Natural killer cell (primary cell): ENCODE results near the gene C22orf39. TPM values are rescaled to one million over a fixed set of nuclear protein-coding genes. Genes with fewer than 3 reads are reported as not detected.
A peak's percentile ranks its signal among the peaks of the same experiment; 100 is the strongest.

Source experiments
- ATAC-seq, 3 donors: fragments of 150-1000 bp in 2 of 3; fragments of 200-7000 bp in 1 of 3; cut with Tn5 transposase; 1 replicate in 1 of 3; 2 replicates in 2 of 3; pipeline ENCODE4 v1.10.0; 2021; ENCODE audit warnings: mild to moderate bottlenecking in 2 of 3, moderate library complexity in 2 of 3
- DNase-seq, 2 donors: peaks; one replicate each; pipeline versions ENCODE4 v3.0.0 to v3.0.0-alpha.2; 2013 to 2021; ENCODE audit warnings: mixed read lengths in 1 of 2
- H3K27ac ChIP-seq: one replicate; pipeline ENCODE4 v1.5.1; 2013; ENCODE audit warnings: mild to moderate bottlenecking, low read length
- H3K27me3 ChIP-seq: one replicate; pipeline ENCODE4 v1.6.1; 2013; ENCODE audit warnings: low read length; ENCODE audit not compliant: control insufficient read depth, insufficient read depth
- H3K36me3 ChIP-seq: one replicate; pipeline ENCODE4 v1.6.1; 2013; ENCODE audit warnings: low read length; ENCODE audit not compliant: control insufficient read depth, insufficient read depth
- H3K4me1 ChIP-seq: one replicate; pipeline ENCODE4 v1.6.1; 2013; ENCODE audit warnings: low read length; ENCODE audit not compliant: control insufficient read depth, insufficient read depth
- H3K4me3 ChIP-seq: one replicate; pipeline ENCODE4 v1.5.1; 2013; ENCODE audit warnings: low read length
- H3K9me3 ChIP-seq: one replicate; pipeline ENCODE4 v1.6.1; 2013; ENCODE audit warnings: low read length; ENCODE audit not compliant: control insufficient read depth, insufficient read depth
- H3K27ac Mint-ChIP-seq, 2 donors: one replicate each; pipeline ENCODE4 v1.8.0; 2022; ENCODE audit warnings: mild to moderate bottlenecking in 2 of 2, mixed read lengths in 2 of 2, moderate library complexity in 1 of 2
- H3K27me3 Mint-ChIP-seq, 2 donors: one replicate each; pipeline ENCODE4 v1.8.0; 2022; ENCODE audit warnings: low read depth in 2 of 2, mixed read lengths in 2 of 2
- H3K36me3 Mint-ChIP-seq: one replicate; pipeline ENCODE4 v1.8.0; 2022; ENCODE audit warnings: mixed read lengths
- H3K4me1 Mint-ChIP-seq, 2 donors: one replicate each; pipeline ENCODE4 v1.8.0; 2022; ENCODE audit warnings: mixed read lengths in 2 of 2
- H3K4me3 Mint-ChIP-seq: one replicate; pipeline ENCODE4 v1.8.0; 2022; ENCODE audit warnings: mild to moderate bottlenecking, moderate library complexity, mixed read lengths
- H3K9me3 Mint-ChIP-seq, 2 donors: one replicate each; pipeline ENCODE4 v1.8.0; 2022; ENCODE audit warnings: mixed read lengths in 2 of 2
- WGBS: methylation state at CpG from one replicate; pipeline ENCODE4 v1.1.7; 2013; ENCODE audit warnings: missing lambda C conversion rate; ENCODE audit not compliant: insufficient coverage; 5-methylcytosine and 5-hydroxymethylcytosine counted together
- intact Hi-C: fragments of 100-400 bp; cut with micrococcal nuclease; formaldehyde crosslinking; loops from one replicate; pipeline ENCODE4 v1.14.2; 2022
- total RNA-seq, 4 donors: library from RNA; stranded (reverse); fragments of 120-200 nt in 1 of 4; gene quantifications; one replicate each; pipeline versions ENCODE4 v1.2.3 to v1.2.4, GENCODE V29; 2013 to 2022
- TF ChIP-seq, protein P1 (sequence below): fragments of 200-600 bp; IDR thresholded peaks from one replicate; pipeline ENCODE4 v1.8.0; 2022; ENCODE audit warnings: antibody characterized with exemption

C22orf39 gene
- total RNA-seq, 3 donors from 2014 or later (not counting 1 experiment from before 2014, with no cell fraction given) = 45.4 to 53.3 (median 50.2) TPM

DNA sequence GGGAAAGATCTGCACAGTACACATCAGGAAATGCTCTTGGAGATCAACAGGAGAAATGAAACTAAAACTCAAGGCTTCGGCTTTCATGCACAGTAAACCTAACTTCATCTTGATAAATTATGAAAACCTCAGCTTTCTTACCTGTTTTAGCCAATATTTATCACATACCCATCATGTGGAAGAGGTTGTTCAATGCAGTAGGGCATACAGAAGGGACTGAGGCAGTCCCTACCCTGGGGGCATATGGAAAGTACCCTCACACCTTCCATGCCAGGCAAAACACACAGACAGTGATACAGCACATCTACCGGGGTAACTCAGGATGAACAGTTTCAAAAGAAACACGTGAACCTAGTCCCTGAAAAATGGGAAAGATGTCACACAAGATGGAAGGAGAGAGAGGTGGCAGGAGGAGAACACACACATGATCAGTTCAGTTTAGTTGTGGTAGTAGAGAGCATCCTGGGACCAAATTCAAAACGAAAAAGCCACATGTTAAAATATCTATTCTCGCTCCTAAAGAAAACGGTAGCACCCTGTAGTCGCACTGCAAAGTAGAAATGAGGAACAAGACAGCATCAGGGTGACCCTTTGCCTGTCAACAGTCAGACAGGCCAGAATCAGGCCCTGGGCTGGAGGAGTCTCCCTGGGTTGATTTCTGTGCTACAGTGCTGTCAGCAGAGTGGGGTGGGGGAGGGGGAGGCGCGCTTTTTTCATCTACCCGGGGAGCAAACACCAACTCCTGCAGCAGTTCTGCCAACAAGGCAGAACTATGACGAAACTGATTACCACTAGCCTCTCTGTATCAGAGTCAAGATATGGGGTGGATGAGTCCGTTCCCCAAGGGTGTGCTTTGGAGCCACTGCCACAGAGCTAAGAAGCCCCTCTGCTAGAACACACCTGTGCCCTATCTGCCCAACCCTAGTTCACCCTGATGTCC lies 17.3 kb downstream of the C22orf39 start:
- Histone ChIP-seq H3K9me3 (no peaks in the 10 kb centered on the region), H3K27me3 (no peaks in the 10 kb centered on the region), H3K4me3 (peak overlapping the region; percentile 76), H3K36me3 (peaks cover 6% of the 10 kb centered on the region), H3K27ac (peak overlapping the region; percentile 83), H3K4me1 (peaks cover 53% of the 10 kb centered on the region)
- peak overlapping the region; percentile 97 for H3K4me3 Mint-ChIP-seq
- ATAC-seq (peak; percentile 32 to 40 (median 33)), DNase-seq (peak; percentile 37 to 71)
- intact Hi-C loops = loop anchor here (10.0 kb wide), 1 partner anchor 305 kb away; the partner anchor contains the start of gene DGCR2
- TF ChIP-seq, protein P1, sequence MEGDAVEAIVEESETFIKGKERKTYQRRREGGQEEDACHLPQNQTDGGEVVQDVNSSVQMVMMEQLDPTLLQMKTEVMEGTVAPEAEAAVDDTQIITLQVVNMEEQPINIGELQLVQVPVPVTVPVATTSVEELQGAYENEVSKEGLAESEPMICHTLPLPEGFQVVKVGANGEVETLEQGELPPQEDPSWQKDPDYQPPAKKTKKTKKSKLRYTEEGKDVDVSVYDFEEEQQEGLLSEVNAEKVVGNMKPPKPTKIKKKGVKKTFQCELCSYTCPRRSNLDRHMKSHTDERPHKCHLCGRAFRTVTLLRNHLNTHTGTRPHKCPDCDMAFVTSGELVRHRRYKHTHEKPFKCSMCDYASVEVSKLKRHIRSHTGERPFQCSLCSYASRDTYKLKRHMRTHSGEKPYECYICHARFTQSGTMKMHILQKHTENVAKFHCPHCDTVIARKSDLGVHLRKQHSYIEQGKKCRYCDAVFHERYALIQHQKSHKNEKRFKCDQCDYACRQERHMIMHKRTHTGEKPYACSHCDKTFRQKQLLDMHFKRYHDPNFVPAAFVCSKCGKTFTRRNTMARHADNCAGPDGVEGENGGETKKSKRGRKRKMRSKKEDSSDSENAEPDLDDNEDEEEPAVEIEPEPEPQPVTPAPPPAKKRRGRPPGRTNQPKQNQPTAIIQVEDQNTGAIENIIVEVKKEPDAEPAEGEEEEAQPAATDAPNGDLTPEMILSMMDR = no peak
- H3K27ac Mint-ChIP-seq = peak overlapping the region; percentile 93 to 100
- no peaks in the 10 kb centered on the region for H3K27me3 Mint-ChIP-seq
- peaks cover 47 to 52% of the 10 kb centered on the region in 2 donors for H3K4me1 Mint-ChIP-seq
- H3K36me3 Mint-ChIP-seq = peaks cover 6% of the 10 kb centered on the region
- H3K9me3 Mint-ChIP-seq = no peaks in the 10 kb centered on the region
- WGBS = 5% methylated on average over 12 of the region's 12 CpGs

DNA sequence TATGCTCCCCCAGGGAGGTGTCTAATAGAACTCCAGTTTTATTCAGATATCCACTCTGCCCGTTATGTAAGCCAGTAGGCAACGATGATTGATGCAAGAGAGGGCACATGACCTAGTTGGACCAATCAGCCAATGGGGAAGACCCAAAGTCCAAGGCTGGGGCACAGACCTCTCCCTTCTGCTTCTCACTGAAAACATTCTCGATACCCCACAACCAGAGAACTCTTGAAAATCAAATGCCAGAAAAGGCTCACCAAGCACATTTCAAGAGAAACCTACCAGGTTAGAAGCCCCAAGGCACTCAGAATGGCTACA lies 23.4 kb downstream of the C22orf39 start:
- DNase-seq = no peak
- H3K27ac ChIP-seq = no peak overlapping the region
- H3K36me3 Mint-ChIP-seq = no peaks in the 10 kb centered on the region
- no peak for ATAC-seq
- H3K9me3 ChIP-seq = no peaks in the 10 kb centered on the region
- 91% methylated on average over 3 of the region's 3 CpGs for WGBS
- no peak overlapping the region for H3K4me3 ChIP-seq
- H3K27me3 ChIP-seq = no peaks in the 10 kb centered on the region
- peak overlapping the region; percentile 87 to 100 for H3K27ac Mint-ChIP-seq
- TF ChIP-seq, protein P1 = no peak
- no peaks in the 10 kb centered on the region for H3K27me3 Mint-ChIP-seq
- intact Hi-C loops = no loop called here
- H3K9me3 Mint-ChIP-seq = no peaks in the 10 kb centered on the region
- no peaks in the 10 kb centered on the region for H3K36me3 ChIP-seq
- H3K4me3 Mint-ChIP-seq = peak overlapping the region; percentile 19
- H3K4me1 Mint-ChIP-seq = peaks cover 91 to 93% of the 10 kb centered on the region in 2 donors
- peaks cover 76% of the 10 kb centered on the region for H3K4me1 ChIP-seq

DNA sequence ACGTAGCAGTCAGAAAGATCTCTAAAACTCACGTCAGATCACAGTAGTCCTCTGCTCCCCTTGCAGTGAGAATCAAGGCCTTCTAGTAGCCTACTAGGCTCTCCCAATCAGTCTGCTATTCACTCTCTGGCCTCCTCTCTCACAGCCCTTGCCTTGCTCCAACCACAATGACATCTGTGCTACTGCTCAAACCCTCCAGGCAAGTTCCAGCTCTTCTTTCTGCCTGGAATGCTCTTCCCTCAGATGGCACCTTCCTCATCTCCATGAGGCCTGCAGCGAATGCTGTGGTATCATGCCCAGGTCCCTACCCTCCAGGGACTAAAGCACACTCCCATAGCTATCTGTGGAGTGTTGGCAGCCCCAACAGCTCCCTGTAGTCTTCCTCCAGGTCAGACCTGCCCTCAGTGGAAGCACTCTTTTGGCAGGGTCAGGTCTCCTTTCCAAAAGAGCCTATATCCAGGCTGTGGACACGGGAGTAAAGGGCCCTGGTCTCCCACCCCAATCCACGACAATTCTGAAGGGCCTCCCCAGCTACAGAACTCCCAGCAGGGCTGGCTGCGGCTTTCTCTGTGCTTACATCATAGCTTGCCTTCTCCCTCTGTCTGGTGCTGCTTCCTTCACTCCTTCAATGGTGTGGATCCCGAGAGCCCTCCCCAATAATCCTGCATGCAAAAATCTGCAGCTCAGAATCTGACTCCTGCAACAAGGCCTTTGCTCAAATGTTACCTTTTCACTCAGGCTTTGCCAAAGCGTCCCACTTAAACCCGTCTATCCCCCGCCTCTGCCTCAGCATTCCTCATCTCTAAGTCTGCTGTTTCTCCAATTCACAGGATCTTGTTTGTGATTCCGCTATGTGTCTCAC lies 24.8 kb downstream of the C22orf39 start:
- Mint-ChIP-seq H3K4me1 (peaks cover 94% of the 10 kb centered on the region in 2 donors), H3K9me3 (no peaks in the 10 kb centered on the region), H3K27me3 (no peaks in the 10 kb centered on the region), H3K27ac (peak overlapping the region; percentile 87 to 100), H3K4me3 (peak overlapping the region; percentile 63), H3K36me3 (no peaks in the 10 kb centered on the region)
- no peaks in the 10 kb centered on the region for H3K36me3 ChIP-seq
- ATAC-seq (no peak), DNase-seq (peak in 1 of 2 donors; percentile 19)
- peak overlapping the region; percentile 50 for H3K27ac ChIP-seq
- H3K4me1 ChIP-seq = peaks cover 78% of the 10 kb centered on the region
- TF ChIP-seq, protein P1 = no peak
- WGBS = 86% methylated on average over 11 of the region's 11 CpGs
- intact Hi-C loops = no loop called here
- no peak overlapping the region for H3K4me3 ChIP-seq
- H3K27me3 ChIP-seq = no peaks in the 10 kb centered on the region
- no peaks in the 10 kb centered on the region for H3K9me3 ChIP-seq
